NCI-H446 treated with DMSO at 0.1 percent for 48 hours (cell line): ENCODE data around the gene ACOT7.

Experiments used
- DNase-seq: peaks from one replicate; lab custom pipeline; 2025; lab: John Stamatoyannopoulos, UW

The ACOT7 gene

DNA sequence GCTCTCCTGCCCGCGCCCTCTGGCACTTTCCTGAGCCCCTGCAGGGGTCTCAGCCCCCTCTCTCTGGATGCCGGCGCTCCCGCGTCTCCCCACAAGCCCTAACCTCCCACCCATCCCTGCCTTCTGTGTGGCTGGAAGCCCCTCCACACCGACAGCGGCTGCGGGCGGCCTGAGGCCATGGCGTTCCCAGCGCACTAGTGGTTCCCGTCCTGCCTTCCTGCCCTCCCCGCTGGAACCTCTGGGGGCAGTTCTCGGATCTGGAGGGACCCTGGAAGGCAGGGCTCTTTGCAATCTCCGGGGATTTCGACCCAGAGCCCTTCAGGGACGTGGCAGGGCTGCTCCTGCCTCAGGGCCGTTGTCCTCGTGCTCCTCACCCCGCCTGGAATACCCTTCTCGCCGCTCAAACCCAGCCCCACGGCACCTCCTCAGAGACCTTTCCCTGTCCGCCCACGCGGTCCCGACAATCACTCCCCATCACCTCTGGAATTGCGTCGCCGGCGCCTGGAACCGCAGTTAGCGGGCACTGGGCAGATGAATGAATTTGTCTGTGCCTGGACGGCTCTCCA lies 30.5 kb upstream of the ACOT7 start:
- no peak for DNase-seq

DNA sequence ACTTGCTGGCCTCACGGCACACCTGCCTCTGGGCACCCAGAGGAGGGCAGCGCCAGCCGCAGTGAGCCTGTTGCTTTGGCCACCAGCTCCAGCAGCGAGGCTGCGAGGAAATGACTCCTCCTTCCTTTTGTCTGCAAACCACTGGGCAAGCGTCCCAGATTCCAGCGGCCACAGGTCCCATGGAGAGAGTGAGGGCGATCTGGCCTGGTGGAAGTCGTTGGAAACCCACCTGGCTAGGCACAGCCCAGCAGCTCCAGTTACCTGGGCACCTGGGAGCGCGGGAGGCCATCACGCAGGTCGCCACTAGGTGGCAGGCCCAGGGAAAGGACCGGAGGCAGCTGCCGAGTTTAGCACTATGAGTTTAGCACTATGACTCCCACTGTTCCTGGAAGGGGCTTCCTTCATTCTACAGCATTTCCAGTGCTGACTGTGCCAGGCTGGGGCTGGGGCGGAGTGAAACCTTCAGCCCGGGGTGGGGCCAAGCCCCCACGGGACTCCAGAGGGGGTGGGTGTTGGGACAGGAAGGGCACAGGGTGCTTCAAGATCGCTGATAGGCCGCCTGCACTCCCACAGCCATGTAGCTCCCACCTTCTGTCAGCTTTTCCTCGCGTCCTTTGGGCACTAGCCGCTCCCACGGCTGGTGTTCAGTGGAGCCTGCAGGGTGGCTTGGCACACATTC lies 29.9 kb upstream of the ACOT7 start:
- DNase-seq, result no peak

DNA sequence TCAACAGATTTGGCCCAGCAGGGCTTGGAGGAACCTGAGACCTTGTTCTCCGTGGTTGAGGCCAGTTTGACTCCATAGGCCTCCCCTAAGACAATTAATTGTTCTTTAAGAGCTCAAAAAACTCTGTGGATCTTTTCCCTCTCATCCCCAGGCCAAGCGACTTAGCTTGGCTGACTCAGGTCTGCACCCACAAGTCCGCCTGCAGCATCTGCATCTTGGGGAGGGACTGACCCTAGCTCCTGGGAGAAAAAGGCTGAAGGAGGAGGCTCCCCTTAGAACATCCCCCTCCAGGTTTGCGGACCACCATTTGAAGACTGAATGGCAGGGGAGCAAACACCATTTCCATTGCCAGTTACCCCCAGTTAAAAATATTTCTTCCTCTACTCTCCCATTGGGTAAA lies 27.7 kb upstream of the ACOT7 start:
- no peak for DNase-seq

DNA sequence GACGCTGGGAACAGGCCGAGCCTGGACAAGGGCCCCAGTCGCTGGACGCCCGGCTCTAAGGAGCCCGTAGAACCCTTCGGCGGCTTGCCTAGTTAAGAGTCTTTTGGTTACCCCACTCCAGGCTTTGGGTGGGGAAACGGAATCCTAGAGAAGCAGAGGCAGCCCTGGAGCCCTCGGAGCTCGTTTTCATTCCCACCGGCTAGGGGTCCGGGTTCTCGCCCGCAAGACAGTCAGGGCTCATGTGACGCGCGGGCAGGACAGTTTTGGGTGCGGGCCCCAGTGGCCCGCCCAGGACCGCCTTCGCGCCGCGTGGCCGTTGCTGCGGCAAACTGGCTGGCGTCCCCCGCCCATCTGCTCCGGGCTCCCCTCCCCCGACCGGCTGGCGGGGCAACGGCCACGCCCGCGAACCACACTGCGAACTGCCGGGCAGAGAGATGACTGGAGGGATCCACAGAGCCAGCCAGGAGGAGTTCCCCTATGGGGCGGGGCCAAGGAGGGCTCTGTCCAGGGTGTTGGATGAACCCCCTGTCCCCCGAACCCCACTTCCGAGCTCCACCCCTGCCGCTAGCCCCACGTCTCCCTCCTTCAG lies 27.0 kb upstream of the ACOT7 start:
- no peak for DNase-seq

DNA sequence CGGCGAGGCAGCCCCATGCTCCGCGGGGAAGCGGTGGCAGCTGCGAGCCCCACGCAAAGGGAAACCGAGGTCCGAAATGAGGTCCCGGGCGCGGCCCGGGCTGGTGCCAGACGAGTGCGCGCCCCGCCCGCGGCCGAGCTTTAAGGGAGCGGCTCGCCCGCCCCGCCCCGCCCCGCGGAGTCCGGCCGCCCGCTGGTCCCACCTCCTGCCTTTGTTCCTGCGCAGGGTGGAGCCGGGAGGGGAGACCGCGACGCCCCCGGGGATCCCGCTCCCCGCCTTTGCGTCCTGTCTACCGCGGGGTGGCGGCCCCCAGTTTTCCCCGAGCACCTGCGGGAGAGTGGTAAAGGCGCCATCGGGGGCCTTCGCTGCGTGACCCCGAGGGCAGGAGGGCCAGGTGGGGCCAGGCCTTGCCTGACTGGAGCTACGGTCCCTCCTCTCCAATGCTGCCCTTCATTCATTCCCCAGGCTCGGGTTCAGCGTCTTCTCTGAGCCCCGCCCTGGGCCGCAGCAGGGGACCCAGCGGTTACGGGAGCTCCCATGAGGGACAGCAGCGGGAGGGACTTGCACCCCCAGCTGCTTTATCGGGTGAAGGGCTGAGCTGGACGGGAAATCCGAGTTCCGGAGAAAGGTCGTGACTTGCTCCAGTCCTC lies 26.4 kb upstream of the ACOT7 start, which contains the start of gene HES2:
Gene HES2 (minus strand): TSS at position 116 of the 650 bp plus-strand sequence. CDS start 99 bp downstream, at position 17.
- no peak for DNase-seq

DNA sequence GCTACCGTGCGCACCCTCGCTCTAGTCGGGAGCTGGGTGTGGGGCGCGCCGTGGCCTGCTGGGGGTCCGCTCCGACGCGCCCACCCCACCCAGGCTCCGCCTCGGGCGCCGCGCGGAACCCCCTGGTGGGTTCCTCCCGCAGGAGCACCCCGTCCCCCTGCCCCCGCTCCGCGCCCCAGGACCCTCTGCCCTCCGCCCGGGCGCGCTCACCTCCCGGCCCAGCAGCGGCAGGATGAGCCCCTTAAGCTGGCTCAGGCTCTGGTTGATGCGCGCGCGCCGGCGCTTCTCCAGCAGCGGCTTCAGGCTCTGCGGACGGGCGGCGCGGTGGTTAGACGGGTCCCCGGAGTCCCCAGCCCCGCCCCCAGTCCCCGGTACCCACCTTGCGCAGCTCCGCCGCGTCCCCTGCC lies 25.8 kb upstream of the ACOT7 start:
- no peak for DNase-seq

DNA sequence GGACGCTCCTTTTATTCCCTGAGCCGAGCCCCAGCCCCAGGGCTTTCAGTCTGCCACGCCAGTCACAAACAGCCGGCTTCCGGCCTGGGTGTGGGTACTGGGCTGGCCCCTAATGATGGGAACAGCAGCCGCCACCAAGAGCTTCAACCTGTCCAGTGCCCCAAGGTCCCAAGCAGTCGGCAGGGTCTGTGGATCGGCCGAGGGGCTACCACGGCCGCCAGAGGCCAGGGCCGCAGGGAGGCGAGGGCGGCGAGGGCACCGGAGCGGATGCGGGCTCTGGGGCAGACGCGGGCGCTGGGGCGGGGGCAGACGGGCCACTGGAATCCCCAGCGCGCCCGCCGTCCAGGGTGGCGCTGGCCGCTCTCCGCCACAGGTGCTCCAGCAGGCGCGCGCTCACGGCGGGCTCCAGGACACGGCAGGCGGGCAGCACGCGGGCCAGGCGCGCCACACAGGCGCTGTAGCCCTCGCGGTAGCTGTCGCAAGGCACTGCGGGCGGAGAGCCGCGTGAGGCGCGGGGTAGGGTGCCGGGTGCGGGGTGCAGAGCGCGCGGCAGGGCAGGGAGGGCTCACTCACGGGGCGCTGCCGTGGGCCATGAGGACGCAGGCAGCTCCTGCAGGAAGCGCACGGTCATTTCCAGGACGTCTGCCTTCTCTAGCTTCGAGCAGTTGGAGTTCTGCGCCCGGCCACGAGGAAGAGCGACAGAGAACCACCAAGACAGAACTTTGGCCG lies 25.3 kb upstream of the ACOT7 start:
- DNase-seq, result no peak

DNA sequence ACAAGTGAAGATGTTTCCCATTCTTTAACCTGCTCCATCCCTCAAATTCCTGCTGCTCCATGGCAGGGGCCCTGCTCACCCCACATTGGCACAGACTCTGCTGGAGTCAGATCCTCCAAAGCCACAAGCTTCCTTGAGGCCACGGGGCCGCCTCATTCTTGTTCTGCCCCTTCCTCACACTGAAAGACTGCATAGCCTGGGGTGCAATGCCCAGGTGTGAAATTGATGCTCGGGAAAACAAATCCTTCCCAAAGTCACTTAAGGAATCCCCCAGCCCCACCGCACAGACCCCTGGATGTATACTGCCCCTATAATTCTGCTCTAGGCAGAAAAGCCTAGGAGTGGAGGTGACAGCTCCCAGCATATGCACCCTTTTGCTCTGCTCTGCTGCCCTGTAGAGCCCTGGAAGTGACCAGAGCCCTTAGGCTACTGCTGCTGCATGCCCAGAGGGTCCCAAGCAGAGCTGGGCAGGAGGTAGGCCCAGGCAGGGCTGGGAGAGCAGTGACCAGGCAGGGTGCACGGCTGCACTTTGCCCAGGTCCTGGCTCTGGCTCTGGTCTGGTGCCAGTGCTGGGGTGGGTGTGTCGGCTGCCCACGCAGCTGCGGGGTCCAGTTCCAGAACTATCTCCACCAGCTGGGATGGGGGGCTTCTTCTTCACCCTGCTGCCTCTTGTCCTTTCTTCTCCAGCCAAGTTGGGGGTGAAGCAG lies 24.5 kb upstream of the ACOT7 start:
- DNase-seq, result no peak

DNA sequence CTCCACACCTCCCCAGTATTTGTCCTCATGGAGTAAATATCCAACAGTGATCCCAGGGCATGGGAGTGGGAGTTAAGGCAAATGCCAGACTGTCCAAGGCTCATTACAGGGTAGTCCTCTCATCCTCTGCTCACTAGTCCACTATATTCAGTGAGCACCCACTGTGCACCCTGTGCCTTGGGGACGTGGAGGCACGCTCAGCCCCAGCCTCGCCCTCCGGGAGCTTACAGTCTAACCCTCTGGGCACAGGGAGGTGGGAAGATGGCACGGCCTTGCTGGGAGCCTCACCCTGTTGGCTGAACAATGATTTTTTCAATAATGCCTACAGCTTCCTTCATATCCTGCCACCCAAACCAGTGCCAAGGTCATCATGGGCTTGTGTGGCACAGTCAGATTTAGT lies 23.3 kb upstream of the ACOT7 start:
- DNase-seq, result no peak

DNA sequence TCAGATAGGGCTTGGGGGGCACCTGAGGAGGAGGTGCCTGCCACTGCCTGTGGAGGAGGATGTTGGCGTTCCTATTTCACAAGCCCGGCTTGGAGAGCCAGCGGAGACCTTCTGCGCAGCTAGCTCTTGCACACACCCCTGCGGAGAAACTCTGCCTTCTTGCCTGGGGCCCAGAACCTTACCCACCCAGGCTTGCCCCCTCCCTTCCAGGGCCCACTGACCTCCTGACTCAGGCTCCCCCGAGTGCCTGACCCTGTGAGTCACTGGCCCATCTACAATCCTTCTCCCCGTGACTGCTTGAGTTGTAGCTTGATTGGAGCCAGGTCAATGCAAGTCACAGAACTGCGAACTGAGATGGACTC lies 22.7 kb upstream of the ACOT7 start:
- no peak for DNase-seq

DNA sequence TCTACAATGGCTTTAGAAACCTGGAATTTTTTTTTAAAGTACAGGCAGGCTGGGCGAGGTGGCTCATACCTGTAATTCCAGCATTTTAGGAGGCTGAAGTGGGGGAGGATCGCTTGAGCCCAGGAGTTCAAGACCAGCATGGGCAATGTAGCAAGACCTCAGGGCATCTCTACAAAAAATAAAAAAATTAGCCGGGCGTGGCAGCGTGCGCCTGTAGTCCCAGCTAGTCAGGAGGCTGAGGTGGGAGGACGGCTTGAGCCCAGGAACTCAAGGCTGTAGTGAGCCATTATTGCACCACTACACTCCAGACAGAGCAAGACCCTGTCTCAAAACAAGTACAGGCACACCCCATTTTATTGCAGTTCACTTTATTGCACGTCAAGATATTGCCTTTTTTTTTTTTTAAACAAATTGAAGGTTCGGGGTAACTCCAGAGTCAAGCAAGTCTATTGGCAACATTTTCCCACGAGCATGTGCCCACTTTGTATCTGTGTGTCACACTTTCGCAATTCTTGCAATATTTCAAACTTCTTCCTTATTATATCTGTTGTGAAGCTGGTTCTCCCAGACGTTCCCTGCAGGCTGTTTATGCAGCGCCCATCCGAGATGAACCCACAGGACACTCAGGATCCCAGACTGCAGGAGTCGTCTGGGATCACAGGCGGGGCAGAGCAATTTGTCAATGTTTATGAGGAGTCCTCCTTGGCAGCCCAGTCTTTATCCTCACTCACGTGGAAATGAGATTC lies 21.5 kb upstream of the ACOT7 start:
- no peak for DNase-seq

DNA sequence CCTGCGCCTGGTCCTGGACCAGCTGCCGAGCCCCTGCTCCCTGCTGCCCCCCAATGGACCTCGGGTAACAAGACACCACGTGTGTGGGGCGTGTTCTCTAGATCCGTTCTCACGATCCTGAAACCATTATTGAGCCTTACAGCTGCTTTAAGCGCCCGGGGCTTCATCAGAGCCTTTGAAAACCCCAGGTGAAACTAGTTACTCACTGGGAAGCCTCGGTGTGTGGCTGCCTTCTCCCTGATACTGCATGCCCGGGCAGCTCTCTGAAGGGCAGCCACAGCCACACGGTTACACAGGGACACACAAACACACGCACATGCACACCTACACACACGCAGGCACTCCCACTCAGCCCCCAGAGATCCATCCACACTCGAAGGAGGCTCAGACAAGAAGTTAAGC lies 20.9 kb upstream of the ACOT7 start:
- DNase-seq, result no peak

DNA sequence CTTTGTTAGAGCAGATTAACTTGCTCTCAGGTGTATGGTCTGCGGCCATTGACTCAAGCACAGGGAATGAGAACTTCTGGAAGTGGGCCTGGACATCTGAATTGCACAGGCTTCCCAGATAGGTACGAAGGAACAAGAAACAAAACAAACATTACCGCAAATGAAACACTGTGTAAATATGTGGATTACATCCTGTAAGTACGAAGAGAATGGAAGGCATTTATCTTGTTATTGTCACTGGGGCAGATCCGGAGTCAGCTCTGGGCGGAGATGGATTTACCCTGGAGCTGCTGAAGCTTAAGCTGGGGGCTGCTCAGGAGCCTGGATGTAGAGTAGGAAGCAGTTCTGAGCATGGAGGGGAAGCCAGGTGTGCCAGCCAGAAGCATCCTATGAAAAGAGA lies 19.3 kb upstream of the ACOT7 start:
- no peak for DNase-seq

DNA sequence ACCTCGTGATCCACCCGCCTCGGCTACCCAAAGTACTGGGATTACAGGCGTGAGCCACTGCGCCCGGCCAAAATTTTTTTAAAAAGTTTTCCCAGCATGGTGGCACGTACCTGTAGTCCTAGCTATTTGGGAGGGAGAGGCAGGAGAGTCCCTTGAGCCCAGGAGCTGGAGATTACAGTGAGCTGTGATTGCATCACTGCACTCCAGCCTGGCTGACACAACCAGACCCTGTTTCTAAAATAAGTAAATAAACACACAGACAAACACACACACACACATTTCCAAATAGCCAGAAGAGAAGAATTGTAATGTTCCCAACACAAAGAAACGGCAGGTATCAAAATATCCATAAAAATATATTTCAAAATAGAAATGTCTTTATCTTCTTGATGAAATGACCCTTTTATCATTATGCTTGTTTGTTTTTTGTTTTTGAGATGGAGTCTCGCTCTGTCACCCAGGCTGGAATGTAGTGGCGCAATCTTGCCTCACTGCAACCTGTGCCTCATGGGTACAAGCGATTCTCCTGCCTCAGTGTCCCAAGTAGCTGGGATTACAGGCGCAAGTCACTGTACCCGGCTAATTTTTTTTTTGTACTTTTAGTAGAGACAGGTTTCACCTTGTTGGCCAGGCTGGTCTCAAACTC lies 16.8 kb upstream of the ACOT7 start:
- DNase-seq, result no peak

DNA sequence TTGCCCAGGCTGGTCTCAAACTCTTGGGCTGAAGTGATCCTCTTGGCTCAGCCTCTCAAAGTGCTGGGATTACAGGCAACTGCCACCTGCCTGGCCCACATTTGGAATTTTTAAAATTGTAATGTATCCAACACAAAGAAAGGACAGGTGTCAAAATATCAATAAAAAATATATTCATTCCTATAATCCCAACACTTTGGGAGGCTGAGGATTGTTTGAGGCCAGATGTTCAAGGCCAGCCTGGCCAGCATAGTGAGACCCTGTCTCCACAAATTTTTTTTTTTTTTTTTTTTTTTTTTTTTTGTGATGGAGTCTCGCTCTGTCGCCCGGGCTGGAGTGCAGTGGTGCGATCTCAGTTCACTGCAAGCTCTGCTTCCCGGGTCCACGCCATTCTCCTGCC lies 16.2 kb upstream of the ACOT7 start:
- DNase-seq, result no peak

DNA sequence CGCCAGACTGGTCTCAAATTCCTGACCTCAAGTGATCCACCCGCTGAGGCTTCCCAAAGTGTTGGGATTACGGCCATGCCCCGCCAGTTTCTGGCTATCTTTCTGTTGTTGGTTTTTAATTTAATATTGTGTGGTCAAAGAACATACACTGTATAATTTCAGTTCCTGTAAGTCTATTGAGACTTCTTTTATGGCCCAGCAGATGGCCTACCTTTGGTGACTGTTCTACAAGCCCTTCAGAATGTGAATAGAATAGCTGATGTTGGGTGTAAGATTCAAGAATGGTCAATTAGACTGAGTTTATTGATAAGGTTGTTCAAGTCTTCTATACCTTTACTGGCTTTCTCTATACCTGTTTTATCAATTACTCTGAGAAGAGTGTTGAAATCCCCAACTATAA lies 15.5 kb upstream of the ACOT7 start:
- no peak for DNase-seq

DNA sequence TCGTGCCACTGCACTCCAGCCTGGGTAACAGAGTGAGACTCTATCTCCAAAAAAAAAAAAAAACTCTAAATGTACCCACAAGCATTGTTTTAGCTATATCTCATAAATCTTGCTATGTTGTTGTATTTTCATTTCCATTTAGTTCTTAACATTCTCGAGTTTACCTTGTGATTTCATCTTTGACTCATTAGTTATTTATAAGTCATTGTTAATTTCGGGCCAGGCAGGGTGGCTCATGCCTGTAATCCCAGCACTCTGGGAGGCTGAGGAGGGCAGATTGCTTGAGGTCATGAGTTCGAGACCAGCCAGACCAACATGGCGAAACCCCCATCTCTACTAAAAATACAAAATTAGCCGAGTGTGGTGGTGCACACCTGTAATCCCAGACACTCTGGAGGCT lies 14.5 kb upstream of the ACOT7 start:
- no peak for DNase-seq

DNA sequence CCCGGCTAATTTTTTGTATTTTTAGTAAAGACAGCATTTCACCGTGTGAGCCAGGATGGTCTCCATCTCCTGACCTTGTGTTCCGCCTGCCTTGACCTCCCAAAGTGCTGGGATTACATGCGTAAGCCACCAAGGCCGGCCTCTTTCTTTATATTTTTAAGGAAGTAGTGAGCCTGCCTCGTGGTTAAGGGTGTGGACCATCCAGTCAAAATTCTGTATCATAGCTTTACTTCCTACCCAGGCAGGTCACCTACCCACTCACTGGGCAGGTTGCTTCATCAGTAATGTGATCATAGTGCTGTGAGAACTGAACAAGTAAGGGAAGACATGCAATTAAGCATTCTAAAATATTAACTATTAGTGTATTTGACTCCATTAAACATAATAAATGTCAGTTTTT lies 8.1 kb upstream of the ACOT7 start:
- no peak for DNase-seq

DNA sequence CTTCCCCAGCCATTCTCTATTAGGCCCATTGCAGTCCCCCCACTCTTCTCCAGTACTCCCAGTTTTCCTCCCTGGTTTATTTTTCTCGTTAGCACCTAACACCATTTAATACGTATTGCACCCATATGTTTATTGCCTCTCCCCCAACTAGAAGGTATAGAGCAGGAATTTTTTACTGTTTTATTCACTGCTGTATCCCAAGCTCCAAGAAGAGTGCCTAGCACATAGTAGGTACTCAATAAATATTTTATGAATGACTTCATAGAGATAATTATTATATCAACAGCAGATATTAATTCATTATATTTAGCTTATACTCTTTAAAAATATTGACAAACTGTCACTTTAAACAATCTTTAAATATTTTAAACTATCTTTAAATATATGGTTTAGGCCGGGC lies 5.7 kb upstream of the ACOT7 start:
- DNase-seq, result no peak

DNA sequence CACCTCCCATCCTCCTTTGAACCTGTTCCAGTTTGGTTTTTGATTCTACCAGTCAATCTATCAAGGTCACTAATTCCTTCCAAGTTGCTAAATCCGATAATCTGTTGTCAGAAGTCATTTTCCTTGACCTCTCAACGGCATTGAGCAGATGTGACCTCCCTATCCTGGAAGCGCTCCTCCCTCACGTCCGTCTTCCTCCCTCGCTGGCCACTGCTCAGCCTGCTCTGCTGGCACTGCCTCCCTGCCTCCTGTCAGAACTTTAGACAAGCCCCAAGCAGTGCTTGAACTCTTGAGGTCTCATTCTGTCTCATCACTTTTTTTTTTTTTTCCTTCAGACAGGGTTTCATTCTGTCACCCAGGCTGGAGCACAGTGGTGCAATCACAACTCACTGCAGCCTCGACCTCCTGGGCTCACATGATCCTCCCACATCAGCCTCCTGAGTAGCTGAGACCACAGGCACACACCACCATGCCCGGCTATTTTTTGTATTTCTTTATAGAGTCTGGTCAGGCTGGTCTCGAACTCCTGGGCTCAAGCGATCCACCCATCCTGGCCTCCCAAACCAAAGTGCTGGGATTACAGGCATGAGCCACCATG lies 4.4 kb upstream of the ACOT7 start:
- no peak for DNase-seq
